Measurements from ENCODE around the gene NAA20.

The NAA20 gene

GRCh38 chr20:20017001-20017843, at the start of gene NAA20:
Gene NAA20 (plus strand): TSS chr20:20017362. CDS start chr20:20017397, 35 bp downstream.
- in situ Hi-C loops (cut with HindIII; ENCODE audit: low sequenced_read_pairs) = no loop called here

GRCh38 chr20:19967445-19967844, 49.7 kb upstream of the NAA20 start:
- in situ Hi-C loops (cut with HindIII; ENCODE audit: low sequenced_read_pairs) = no loop called here

GRCh38 chr20:19968028-19968427, 49.1 kb upstream of the NAA20 start:
- in situ Hi-C loops (cut with HindIII; ENCODE audit: low sequenced_read_pairs) = no loop called here

- in situ Hi-C loops (cut with HindIII; ENCODE audit: low sequenced_read_pairs) = no loop called here
Observed at GRCh38 chr20:19968466-19969073, 48.6 kb upstream of the NAA20 start.

GRCh38 chr20:19969106-19969505, 48.1 kb upstream of the NAA20 start:
- in situ Hi-C loops (cut with HindIII; ENCODE audit: low sequenced_read_pairs) = no loop called here

GRCh38 chr20:19969507-19970255, 47.5 kb upstream of the NAA20 start:
- in situ Hi-C loops (cut with HindIII; ENCODE audit: low sequenced_read_pairs) = no loop called here

GRCh38 chr20:19970256-19970765, 46.9 kb upstream of the NAA20 start:
- in situ Hi-C loops (cut with HindIII; ENCODE audit: low sequenced_read_pairs) = no loop called here

GRCh38 chr20:19971116-19971515, 46.0 kb upstream of the NAA20 start:
- in situ Hi-C loops (cut with HindIII; ENCODE audit: low sequenced_read_pairs) = no loop called here

GRCh38 chr20:19973961-19974629, 43.1 kb upstream of the NAA20 start:
- in situ Hi-C loops (cut with HindIII; ENCODE audit: low sequenced_read_pairs) = no loop called here

GRCh38 chr20:19974630-19975435, 42.3 kb upstream of the NAA20 start:
- in situ Hi-C loops (cut with HindIII; ENCODE audit: low sequenced_read_pairs) = loop anchor here (25.0 kb wide), 1 partner anchor 88 kb away; no protein-coding TSS in a partner anchor

GRCh38 chr20:19975436-19975799, 41.7 kb upstream of the NAA20 start:
- in situ Hi-C loops (cut with HindIII; ENCODE audit: low sequenced_read_pairs) = loop anchor here (25.0 kb wide), 1 partner anchor 88 kb away; no protein-coding TSS in a partner anchor

GRCh38 chr20:19975901-19976300, 41.3 kb upstream of the NAA20 start:
- in situ Hi-C loops (cut with HindIII; ENCODE audit: low sequenced_read_pairs) = loop anchor here (25.0 kb wide), 1 partner anchor 89 kb away; no protein-coding TSS in a partner anchor

- in situ Hi-C loops (cut with HindIII; ENCODE audit: low sequenced_read_pairs) = loop anchor here (25.0 kb wide), 1 partner anchor 89 kb away; no protein-coding TSS in a partner anchor
Observed at GRCh38 chr20:19976595-19977372, 40.4 kb upstream of the NAA20 start.

- in situ Hi-C loops (cut with HindIII; ENCODE audit: low sequenced_read_pairs) = loop anchor here (25.0 kb wide), 1 partner anchor 90 kb away; no protein-coding TSS in a partner anchor
Observed at GRCh38 chr20:19977373-19977770, 39.8 kb upstream of the NAA20 start.

GRCh38 chr20:19978511-19979210, 38.5 kb upstream of the NAA20 start:
- in situ Hi-C loops (cut with HindIII; ENCODE audit: low sequenced_read_pairs) = loop anchor here (25.0 kb wide), 1 partner anchor 91 kb away; no protein-coding TSS in a partner anchor

- in situ Hi-C loops (cut with HindIII; ENCODE audit: low sequenced_read_pairs) = loop anchor here (25.0 kb wide), 1 partner anchor 94 kb away; no protein-coding TSS in a partner anchor
Observed at GRCh38 chr20:19981031-19981451, 36.1 kb upstream of the NAA20 start.

GRCh38 chr20:19986419-19986818, 30.7 kb upstream of the NAA20 start:
- in situ Hi-C loops (cut with HindIII; ENCODE audit: low sequenced_read_pairs) = loop anchor here (25.0 kb wide), 1 partner anchor 99 kb away; no protein-coding TSS in a partner anchor

- in situ Hi-C loops (cut with HindIII; ENCODE audit: low sequenced_read_pairs) = loop anchor here (25.0 kb wide), 1 partner anchor 100 kb away; no protein-coding TSS in a partner anchor
Observed at GRCh38 chr20:19987046-19987445, 30.1 kb upstream of the NAA20 start.

Data from endothelial cell of hepatic sinusoid (primary cell).